Measurements from ENCODE around the gene CELSR1. TPM values are rescaled to one million over a fixed set of nuclear protein-coding genes. Genes with fewer than 3 reads are reported as not detected.

CELSR1 gene
- total RNA-seq, 1 experiment from 2014 or later: 22.6 TPM

GRCh38 chr22:46359362-46359761 is 178.1 kb downstream of the CELSR1 start:
- H3K9ac ChIP-seq (ENCODE audit: extremely low read depth, insufficient read length, low read length): no peak overlapping the region
- Mint-ChIP-seq H3K4me1 (no peaks in the 10 kb centered on the region; a peak in 1 of 4 replicates), H3K36me3 (ENCODE audit: insufficient read depth in 1 of 3, low read depth in 3 of 3) (peaks cover 13 to 60% (median 50%) of the 10 kb centered on the region in 3 experiments; a peak in 6 of 7 replicates), H3K9me3 (peaks cover 2 to 8% of the 10 kb centered on the region in 2 experiments; a peak in 2 of 5 replicates), H3K27me3 (ENCODE audit: low read depth) (no peaks in the 10 kb centered on the region; the same call in 1 of the 2 replicates), H3K4me3 (no peak overlapping the region), H3K27ac (no peak overlapping the region)
- H3K56ac ChIP-seq (ENCODE audit: insufficient read length, low read depth, low read length): no peak overlapping the region
- no peaks in the 10 kb centered on the region; the same call in 1 of the 2 replicates for H3K4me1 ChIP-seq (ENCODE audit: insufficient read depth, low read length)
- no peak overlapping the region for H2BK5ac ChIP-seq (ENCODE audit: insufficient read length, low read length)
- H2BK15ac ChIP-seq (ENCODE audit: low read depth, low read length): no peak overlapping the region
- no peak overlapping the region for H3K23ac ChIP-seq (ENCODE audit: insufficient read length, low read depth, low read length)
- no peaks in the 10 kb centered on the region for H3K79me2 ChIP-seq (ENCODE audit: insufficient read depth, low read length)
- H3T11ph ChIP-seq (ENCODE audit: low read length): no peak overlapping the region
- H3K9me3 ChIP-seq (ENCODE audit: control insufficient read depth, low read depth, low read length): no peaks in the 10 kb centered on the region
- H3K23me2 ChIP-seq (ENCODE audit: insufficient read length, low read depth, low read length, poor library complexity, severe bottlenecking): no peaks in the 10 kb centered on the region
- H3K27ac ChIP-seq (ENCODE audit: insufficient read length, low read depth, low read length): no peak overlapping the region
- WGBS (ENCODE audit: extremely low coverage, insufficient read length, low lambda C conversion rate): no CpG with 5 or more reads among the region's 14 CpGs
- no peaks in the 10 kb centered on the region for H3K27me3 ChIP-seq (ENCODE audit: insufficient read depth, low read length)
- no peak overlapping the region for H3K18ac ChIP-seq (ENCODE audit: insufficient read length, low read depth, low read length)
- no peak for TF ChIP-seq CTCF (conservative IDR thresholded peaks at IDR 0.05)
- no peak overlapping the region for H2AK5ac ChIP-seq (ENCODE audit: insufficient read length, low read length)
- no peak overlapping the region for H2AFZ ChIP-seq (ENCODE audit: low read length)
- H3K4me2 ChIP-seq (ENCODE audit: insufficient read depth, insufficient read length, low read length): no peak overlapping the region
- no peak overlapping the region for H3K14ac ChIP-seq (ENCODE audit: insufficient read depth, low read length)
- no peaks in the 10 kb centered on the region for H3K79me1 ChIP-seq (ENCODE audit: insufficient read depth, low read depth, low read length, poor library complexity, severe bottlenecking)
- H3K4ac ChIP-seq (ENCODE audit: low read depth, low read length): no peak overlapping the region
- no peak overlapping the region for H2BK20ac ChIP-seq (ENCODE audit: low read depth, low read length, poor library complexity, severe bottlenecking)
- no peak overlapping the region for H4K5ac ChIP-seq (ENCODE audit: insufficient read length, low read depth, low read length)
- H4K20me1 ChIP-seq (ENCODE audit: control insufficient read depth, insufficient read depth, insufficient read length): no peaks in the 10 kb centered on the region
- DNase-seq: no peak
- no peak overlapping the region for H4K91ac ChIP-seq (ENCODE audit: insufficient read length, low read depth, low read length)
- H2BK12ac ChIP-seq (ENCODE audit: insufficient read length, low read depth, low read length): no peak overlapping the region
- H2BK120ac ChIP-seq (ENCODE audit: low read depth, low read length, poor library complexity, severe bottlenecking): no peak overlapping the region
- no peak overlapping the region for H4K8ac ChIP-seq (replicated peaks; ENCODE audit: insufficient read length, low read depth, low read length)

All from H9 (cell line).